Parathyroid adenoma (tissue), 2 donors: Measurements from ENCODE around the gene MYRF.

Experiments
- H2AFZ ChIP-seq: fragments of 300-600 bp; sonication (generic); one replicate; pipeline ENCODE4 v1.7.0; 2017; ENCODE audit warnings: antibody characterized with exemption, mild to moderate bottlenecking
- H3K27ac ChIP-seq: fragments of 300-600 bp; sonication (generic); one replicate; pipeline ENCODE4 v1.7.0; 2017
- H3K27me3 ChIP-seq: fragments of 300-600 bp; sonication (generic); one replicate; pipeline ENCODE4 v1.7.0; 2017; ENCODE audit warnings: low read length; ENCODE audit not compliant: control insufficient read depth, insufficient read depth
- H3K36me3 ChIP-seq: fragments of 300-600 bp; sonication (generic); one replicate; pipeline ENCODE4 v1.7.0; 2017; ENCODE audit warnings: low read length; ENCODE audit not compliant: control insufficient read depth, insufficient read depth
- H3K4me1 ChIP-seq: fragments of 300-600 bp; sonication (generic); one replicate; pipeline ENCODE4 v1.7.0; 2017; ENCODE audit warnings: control low read depth
- H3K4me2 ChIP-seq: fragments of 300-600 bp; sonication (generic); one replicate; pipeline ENCODE4 v1.7.0; 2017; ENCODE audit warnings: low read length
- H3K4me3 ChIP-seq: fragments of 300-600 bp; sonication (generic); one replicate; pipeline ENCODE4 v1.7.0; 2017; ENCODE audit warnings: low read depth, low read length
- H3K79me2 ChIP-seq: fragments of 300-600 bp; sonication (generic); one replicate; pipeline ENCODE4 v1.7.0; 2017; ENCODE audit warnings: control low read depth
- H3K9ac ChIP-seq: fragments of 300-600 bp; sonication (generic); one replicate; pipeline ENCODE4 v1.7.0; 2017; ENCODE audit warnings: mild to moderate bottlenecking
- H3K9me3 ChIP-seq: fragments of 300-600 bp; sonication (generic); one replicate; pipeline ENCODE4 v1.7.0; 2017; ENCODE audit warnings: low read length; ENCODE audit not compliant: control insufficient read depth
- TF ChIP-seq, protein P1 (sequence below): fragments of 300-600 bp; sonication (generic); IDR thresholded peaks from one replicate; pipeline ENCODE4 v1.7.0; 2017; ENCODE audit warnings: antibody characterized with exemption, mild to moderate bottlenecking
- donor health status: primary hyperparathyroidism.

MYRF gene

DNA sequence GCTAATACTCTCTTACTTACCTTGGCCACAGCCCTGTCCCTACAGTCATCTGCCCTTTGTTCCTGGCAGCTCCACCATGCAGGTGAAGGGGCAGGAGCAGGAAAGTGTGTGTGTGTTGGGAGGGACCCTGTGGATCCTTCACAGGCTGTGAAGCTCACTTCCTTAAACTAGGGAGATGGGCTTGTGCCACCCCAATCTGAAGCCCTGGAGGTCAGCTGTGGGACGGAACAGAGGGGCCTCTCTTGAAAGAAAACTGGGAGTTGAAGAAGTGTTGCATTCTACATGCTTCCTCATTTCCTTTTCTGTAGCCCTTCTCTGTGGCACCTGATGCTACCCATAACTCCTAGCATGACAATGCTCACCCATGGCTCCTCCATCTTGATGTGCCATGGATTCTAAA, 52.7 kb downstream of the MYRF start:
- no peaks in the 10 kb centered on the region for H3K27me3 ChIP-seq
- H3K27ac ChIP-seq = no peak overlapping the region
- H3K4me2 ChIP-seq = no peak overlapping the region
- TF ChIP-seq, protein P1, sequence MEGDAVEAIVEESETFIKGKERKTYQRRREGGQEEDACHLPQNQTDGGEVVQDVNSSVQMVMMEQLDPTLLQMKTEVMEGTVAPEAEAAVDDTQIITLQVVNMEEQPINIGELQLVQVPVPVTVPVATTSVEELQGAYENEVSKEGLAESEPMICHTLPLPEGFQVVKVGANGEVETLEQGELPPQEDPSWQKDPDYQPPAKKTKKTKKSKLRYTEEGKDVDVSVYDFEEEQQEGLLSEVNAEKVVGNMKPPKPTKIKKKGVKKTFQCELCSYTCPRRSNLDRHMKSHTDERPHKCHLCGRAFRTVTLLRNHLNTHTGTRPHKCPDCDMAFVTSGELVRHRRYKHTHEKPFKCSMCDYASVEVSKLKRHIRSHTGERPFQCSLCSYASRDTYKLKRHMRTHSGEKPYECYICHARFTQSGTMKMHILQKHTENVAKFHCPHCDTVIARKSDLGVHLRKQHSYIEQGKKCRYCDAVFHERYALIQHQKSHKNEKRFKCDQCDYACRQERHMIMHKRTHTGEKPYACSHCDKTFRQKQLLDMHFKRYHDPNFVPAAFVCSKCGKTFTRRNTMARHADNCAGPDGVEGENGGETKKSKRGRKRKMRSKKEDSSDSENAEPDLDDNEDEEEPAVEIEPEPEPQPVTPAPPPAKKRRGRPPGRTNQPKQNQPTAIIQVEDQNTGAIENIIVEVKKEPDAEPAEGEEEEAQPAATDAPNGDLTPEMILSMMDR = no peak
- H3K36me3 ChIP-seq = no peaks in the 10 kb centered on the region
- H3K9ac ChIP-seq = no peak overlapping the region
- H3K4me3 ChIP-seq = no peak overlapping the region
- H2AFZ ChIP-seq = no peak overlapping the region
- H3K4me1 ChIP-seq = no peaks in the 10 kb centered on the region
- H3K9me3 ChIP-seq = no peaks in the 10 kb centered on the region
- H3K79me2 ChIP-seq = no peaks in the 10 kb centered on the region

GRCh38 chr11:61806785-61807184, 54.3 kb downstream of the MYRF start:
- no peak overlapping the region for H3K4me2 ChIP-seq
- H3K9ac ChIP-seq = no peak overlapping the region
- H3K27me3 ChIP-seq = no peaks in the 10 kb centered on the region
- no peaks in the 10 kb centered on the region for H3K36me3 ChIP-seq
- no peak overlapping the region for H2AFZ ChIP-seq
- H3K9me3 ChIP-seq = no peaks in the 10 kb centered on the region
- no peak overlapping the region for H3K27ac ChIP-seq
- TF ChIP-seq, protein P1 = no peak
- no peak overlapping the region for H3K4me3 ChIP-seq
- H3K4me1 ChIP-seq = no peaks in the 10 kb centered on the region
- H3K79me2 ChIP-seq = no peaks in the 10 kb centered on the region

- H3K9me3 ChIP-seq = no peaks in the 10 kb centered on the region
- no peaks in the 10 kb centered on the region for H3K36me3 ChIP-seq
- no peak overlapping the region for H3K4me3 ChIP-seq
- H3K27me3 ChIP-seq = no peaks in the 10 kb centered on the region
- no peak overlapping the region for H3K4me2 ChIP-seq
- no peaks in the 10 kb centered on the region for H3K79me2 ChIP-seq
- H3K4me1 ChIP-seq = no peaks in the 10 kb centered on the region
- no peak overlapping the region for H3K27ac ChIP-seq
- TF ChIP-seq, protein P1 = no peak
- no peak overlapping the region for H2AFZ ChIP-seq
- no peak overlapping the region for H3K9ac ChIP-seq
These were observed 58.3 kb downstream of the MYRF start for GRCh38 chr11:61810671-61811175.

- H3K4me1 ChIP-seq = no peaks in the 10 kb centered on the region
- no peak overlapping the region for H3K27ac ChIP-seq
- H3K36me3 ChIP-seq = no peaks in the 10 kb centered on the region
- no peaks in the 10 kb centered on the region for H3K79me2 ChIP-seq
- no peaks in the 10 kb centered on the region for H3K27me3 ChIP-seq
- no peak overlapping the region for H3K9ac ChIP-seq
- H3K4me3 ChIP-seq = no peak overlapping the region
- no peaks in the 10 kb centered on the region for H3K9me3 ChIP-seq
- TF ChIP-seq, protein P1 = no peak
- no peak overlapping the region for H3K4me2 ChIP-seq
- no peak overlapping the region for H2AFZ ChIP-seq
These were observed 59.4 kb downstream of the MYRF start for GRCh38 chr11:61811831-61812230.

- no peaks in the 10 kb centered on the region for H3K36me3 ChIP-seq
- no peak overlapping the region for H3K4me3 ChIP-seq
- no peak overlapping the region for H3K4me2 ChIP-seq
- no peaks in the 10 kb centered on the region for H3K79me2 ChIP-seq
- H3K4me1 ChIP-seq = no peaks in the 10 kb centered on the region
- no peak overlapping the region for H3K27ac ChIP-seq
- H3K9ac ChIP-seq = no peak overlapping the region
- TF ChIP-seq, protein P1 = no peak
- H3K27me3 ChIP-seq = no peaks in the 10 kb centered on the region
- no peak overlapping the region for H2AFZ ChIP-seq
- no peaks in the 10 kb centered on the region for H3K9me3 ChIP-seq
These were observed 60.4 kb downstream of the MYRF start for GRCh38 chr11:61812736-61813411.
